ENCODE measurements around the gene KIF1B. TPM values are rescaled to one million over a fixed set of nuclear protein-coding genes. Genes with fewer than 3 reads are reported as not detected.

The KIF1B gene
- total RNA-seq, 1 experiment from 2014 or later: 28.1 TPM

DNA sequence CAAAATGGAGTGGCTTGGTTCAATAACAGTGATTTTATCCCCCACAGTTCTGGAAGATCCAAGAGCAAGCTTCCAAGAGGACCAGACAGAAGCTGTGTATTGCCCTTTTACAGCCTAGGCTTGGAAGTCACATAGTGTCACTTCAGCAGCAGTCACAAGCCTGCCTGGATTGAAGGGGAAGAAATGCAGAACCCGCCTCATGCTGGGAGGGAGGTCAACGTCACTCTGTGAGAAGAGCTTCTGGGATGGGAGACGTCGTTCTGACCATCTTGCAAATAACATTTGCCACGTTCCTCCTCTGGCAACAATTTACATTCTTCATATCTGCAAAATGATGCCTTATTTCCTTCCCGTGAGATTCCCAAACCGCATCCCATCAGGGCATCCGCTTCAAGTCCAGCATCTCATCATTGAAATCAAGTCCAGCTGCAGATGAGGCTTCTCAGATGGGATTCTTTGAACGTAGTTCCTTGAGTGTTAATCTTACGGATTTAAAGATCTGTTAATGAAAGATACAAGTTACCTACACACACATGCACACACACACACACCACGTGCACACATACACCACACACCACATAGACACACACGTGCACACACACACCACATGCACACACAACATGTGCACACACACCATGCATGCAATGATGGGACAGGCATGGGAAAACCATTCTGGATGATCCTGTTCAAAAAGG, 23.9 kb upstream of the KIF1B start:
- Histone ChIP-seq H3K9ac (ENCODE audit: low read length) (no peak overlapping the region), H3K4me1 (ENCODE audit: control insufficient read depth in 1 of 2, insufficient read depth in 2 of 2, low read length in 2 of 2) (no peaks in the 10 kb centered on the region)
- DNase-seq (ENCODE audit: low read depth, low spot score): no peak

More for the DNA sequence above, 23.9 kb upstream of the KIF1B start:
- no TSS peak for BruUV-seq (replicated peaks)
- Histone ChIP-seq H3K79me2 (ENCODE audit: insufficient read depth, low read length) (no peaks in the 10 kb centered on the region), H3K36me3 (ENCODE audit: control insufficient read depth in 1 of 2, insufficient read depth in 2 of 2, low read length in 2 of 2) (no peaks in the 10 kb centered on the region; a peak in 1 of 4 replicates), H4K20me1 (ENCODE audit: insufficient read depth) (no peaks in the 10 kb centered on the region), H3K4me3 (replicated peaks in 1 of 2; ENCODE audit: low read depth in 1 of 2, low read length in 2 of 2) (no peak overlapping the region), H3K9me2 (ENCODE audit: insufficient read depth) (no peaks in the 10 kb centered on the region), H3K27ac (ENCODE audit: low read depth, low read length) (no peak overlapping the region), H2AFZ (ENCODE audit: low read depth, low read length, poor library complexity, severe bottlenecking) (no peak overlapping the region), H3K9me3 (ENCODE audit: control insufficient read depth in 1 of 2, insufficient read depth in 1 of 2, low read depth in 1 of 2, low read length in 2 of 2) (no peaks in the 10 kb centered on the region), H3K27me3 (ENCODE audit: insufficient read depth, low read length) (no peaks in the 10 kb centered on the region), H3K4me2 (ENCODE audit: low read length) (no peak overlapping the region)
- intact Hi-C loops (cut with micrococcal nuclease): no loop called here
- ChIA-PET POLR2A (no interaction called here), CTCF (interaction anchor here (0.8 kb wide), 1 partner anchor 24 kb away, joined by 3 read pairs; the partner anchor contains the start of gene KIF1B), RAD21 (ENCODE audit: low non-redundant PET in 1 of 2, low total read pairs in 2 of 2, uncharacterized antibody in 2 of 2, unreplicated experiment in 2 of 2) (no interaction called here)
- no peak for ATAC-seq
- TF ChIP-seq POLR2A (IDR thresholded peaks at IDR 0.05; ENCODE audit: borderline replicate concordance, extremely low read depth, insufficient read depth, insufficient read length) (no peak), SIN3A (IDR thresholded peaks at IDR 0.05; ENCODE audit: low read depth) (no peak), ZFX (IDR thresholded peaks at IDR 0.05) (no peak), EZH2phosphoT487 (IDR thresholded peaks at IDR 0.05; ENCODE audit: borderline replicate concordance) (no peak), EZH2 (IDR thresholded peaks at IDR 0.05) (no peak), CEBPB (IDR thresholded peaks at IDR 0.05; ENCODE audit: low read depth) (no peak), TCF7L2 (IDR thresholded peaks at IDR 0.05; ENCODE audit: borderline replicate concordance, extremely low read depth, insufficient read depth, insufficient read length) (no peak), ELF1 (IDR thresholded peaks at IDR 0.05; ENCODE audit: borderline replicate concordance, low read depth) (no peak), SRF (IDR thresholded peaks at IDR 0.05; ENCODE audit: low read depth) (no peak), FOSL1 (IDR thresholded peaks at IDR 0.05; ENCODE audit: low read depth) (no peak), CBX3 (IDR thresholded peaks at IDR 0.05; ENCODE audit: low read depth) (no peak), SP1 (IDR thresholded peaks at IDR 0.05; ENCODE audit: low read depth) (no peak), POLR2AphosphoS5 (IDR thresholded peaks at IDR 0.05; ENCODE audit: low read depth, low read length) (no peak), ZNF274 (IDR thresholded peaks at IDR 0.05; ENCODE audit: low read depth, low read length) (no peak)
- TF ChIP-seq, protein P1, sequence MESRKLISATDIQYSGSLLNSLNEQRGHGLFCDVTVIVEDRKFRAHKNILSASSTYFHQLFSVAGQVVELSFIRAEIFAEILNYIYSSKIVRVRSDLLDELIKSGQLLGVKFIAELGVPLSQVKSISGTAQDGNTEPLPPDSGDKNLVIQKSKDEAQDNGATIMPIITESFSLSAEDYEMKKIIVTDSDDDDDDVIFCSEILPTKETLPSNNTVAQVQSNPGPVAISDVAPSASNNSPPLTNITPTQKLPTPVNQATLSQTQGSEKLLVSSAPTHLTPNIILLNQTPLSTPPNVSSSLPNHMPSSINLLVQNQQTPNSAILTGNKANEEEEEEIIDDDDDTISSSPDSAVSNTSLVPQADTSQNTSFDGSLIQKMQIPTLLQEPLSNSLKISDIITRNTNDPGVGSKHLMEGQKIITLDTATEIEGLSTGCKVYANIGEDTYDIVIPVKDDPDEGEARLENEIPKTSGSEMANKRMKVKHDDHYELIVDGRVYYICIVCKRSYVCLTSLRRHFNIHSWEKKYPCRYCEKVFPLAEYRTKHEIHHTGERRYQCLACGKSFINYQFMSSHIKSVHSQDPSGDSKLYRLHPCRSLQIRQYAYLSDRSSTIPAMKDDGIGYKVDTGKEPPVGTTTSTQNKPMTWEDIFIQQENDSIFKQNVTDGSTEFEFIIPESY (IDR thresholded peaks at IDR 0.05; ENCODE audit: extremely low read depth, insufficient replicate concordance, low read length): no peak
- TF ChIP-seq, protein P2, sequence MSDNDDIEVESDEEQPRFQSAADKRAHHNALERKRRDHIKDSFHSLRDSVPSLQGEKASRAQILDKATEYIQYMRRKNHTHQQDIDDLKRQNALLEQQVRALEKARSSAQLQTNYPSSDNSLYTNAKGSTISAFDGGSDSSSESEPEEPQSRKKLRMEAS (IDR thresholded peaks at IDR 0.05): no peak

Measured in HCT116 (cell line).